Tibial nerve (tissue), 4 donors: ENCODE measurements around the gene OPN5. TPM values are rescaled to one million over a fixed set of nuclear protein-coding genes. Genes with fewer than 3 reads are reported as not detected.

Experiments
- DNase-seq, 2 donors: peaks; one replicate each; pipeline ENCODE4 v3.0.0-alpha.2; 2019; ENCODE audit warnings: low spot score in 2 of 2
- H3K27ac ChIP-seq, 4 donors: fragments of 200-600 bp; sonication (generic) in 3 of 4; one replicate each; pipeline ENCODE4 v1.5.1; 2017 to 2019; ENCODE audit warnings: mild to moderate bottlenecking in 1 of 4
- H3K27me3 ChIP-seq, 2 donors: fragments of 200-600 bp; sonication (generic) in 1 of 2; one replicate each; pipeline versions ENCODE4 v1.5.1 to v1.6.0; 2017 to 2019
- H3K36me3 ChIP-seq, 3 donors: fragments of 200-600 bp; sonication (generic); one replicate each; pipeline ENCODE4 v1.5.1; 2018 to 2019
- H3K4me1 ChIP-seq, 4 donors: fragments of 200-600 bp; sonication (generic) in 3 of 4; one replicate each; pipeline ENCODE4 v1.5.1; 2017 to 2019
- H3K4me3 ChIP-seq, 4 donors: fragments of 200-600 bp; sonication (generic) in 3 of 4; one replicate each; pipeline ENCODE4 v1.5.1; 2017 to 2019; ENCODE audit warnings: mild to moderate bottlenecking in 1 of 4, moderate library complexity in 1 of 4
- H3K9me3 ChIP-seq, 4 donors: fragments of 200-600 bp; sonication (generic) in 3 of 4; one replicate each; pipeline ENCODE4 v1.5.1; 2017 to 2019
- EP300 ChIP-seq, 2 donors: sonication (generic); formaldehyde crosslinking; IDR thresholded peaks; one replicate each; pipeline ENCODE4 v1.6.1; 2017; ENCODE audit warnings: antibody characterized with exemption in 2 of 2, mild to moderate bottlenecking in 1 of 2
- POLR2A ChIP-seq, 2 donors: fragments of 450-650 bp; IDR thresholded peaks; one replicate each; pipeline ENCODE4 v1.6.1; 2017; ENCODE audit warnings: antibody characterized with exemption in 2 of 2, mild to moderate bottlenecking in 2 of 2, moderate library complexity in 2 of 2
- WGBS, 2 donors: methylation state at CpG; one replicate each; pipeline ENCODE4 v1.1.5; 2018; 5-methylcytosine and 5-hydroxymethylcytosine counted together
- total RNA-seq, 4 donors: library from RNA; depleted of rRNA; stranded (reverse); fragments of >200 nt; gene quantifications; one replicate each; pipeline ENCODE4 v1.1.0, GENCODE V29; 2016
- TF ChIP-seq, protein P1 (sequence below), 5 experiments: fragments of 200-600 bp in 3 of 5; fragments of 450-650 bp in 2 of 5; sonication (generic) in 3 of 5; IDR thresholded peaks; one replicate each; pipeline ENCODE4 v1.5.1; 2016 to 2019; ENCODE audit warnings: antibody characterized with exemption in 5 of 5, mild to moderate bottlenecking in 3 of 5, moderate library complexity in 2 of 5

The OPN5 gene
- total RNA-seq, 4 donors from 2014 or later, result not detected

DNA sequence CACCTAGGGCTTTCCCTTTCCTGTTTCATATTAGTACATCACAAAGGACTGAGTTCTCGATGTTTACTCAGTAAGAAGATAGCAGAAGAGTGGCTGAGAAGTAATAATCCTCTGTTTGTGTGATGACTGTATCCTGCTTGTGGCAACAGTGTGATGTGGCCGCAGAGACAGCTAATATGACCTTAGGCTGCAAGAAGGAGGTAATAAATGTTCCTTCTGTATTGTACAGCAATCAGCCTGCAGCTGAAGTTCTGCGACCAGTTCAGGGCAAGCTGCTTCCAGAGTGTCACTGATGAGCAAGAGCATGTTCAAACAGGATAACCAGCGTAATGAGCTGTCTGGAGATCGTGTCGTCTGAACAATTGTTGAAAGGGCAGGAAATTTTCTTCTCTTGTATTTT, 70.9 kb downstream of the OPN5 start:
- H3K4me1 ChIP-seq, result no peaks in the 10 kb centered on the region
- no peak for DNase-seq
- no peaks in the 10 kb centered on the region for H3K36me3 ChIP-seq
- H3K27me3 ChIP-seq, result no peaks in the 10 kb centered on the region
- H3K4me3 ChIP-seq, result no peak overlapping the region
- 62 to 83% methylated on average over 6 of the region's 6 CpGs for WGBS, 2 donors
- H3K9me3 ChIP-seq, result no peaks in the 10 kb centered on the region
- TF ChIP-seq POLR2A (IDR thresholded peaks at IDR 0.05), result no peak
- TF ChIP-seq, protein P1, sequence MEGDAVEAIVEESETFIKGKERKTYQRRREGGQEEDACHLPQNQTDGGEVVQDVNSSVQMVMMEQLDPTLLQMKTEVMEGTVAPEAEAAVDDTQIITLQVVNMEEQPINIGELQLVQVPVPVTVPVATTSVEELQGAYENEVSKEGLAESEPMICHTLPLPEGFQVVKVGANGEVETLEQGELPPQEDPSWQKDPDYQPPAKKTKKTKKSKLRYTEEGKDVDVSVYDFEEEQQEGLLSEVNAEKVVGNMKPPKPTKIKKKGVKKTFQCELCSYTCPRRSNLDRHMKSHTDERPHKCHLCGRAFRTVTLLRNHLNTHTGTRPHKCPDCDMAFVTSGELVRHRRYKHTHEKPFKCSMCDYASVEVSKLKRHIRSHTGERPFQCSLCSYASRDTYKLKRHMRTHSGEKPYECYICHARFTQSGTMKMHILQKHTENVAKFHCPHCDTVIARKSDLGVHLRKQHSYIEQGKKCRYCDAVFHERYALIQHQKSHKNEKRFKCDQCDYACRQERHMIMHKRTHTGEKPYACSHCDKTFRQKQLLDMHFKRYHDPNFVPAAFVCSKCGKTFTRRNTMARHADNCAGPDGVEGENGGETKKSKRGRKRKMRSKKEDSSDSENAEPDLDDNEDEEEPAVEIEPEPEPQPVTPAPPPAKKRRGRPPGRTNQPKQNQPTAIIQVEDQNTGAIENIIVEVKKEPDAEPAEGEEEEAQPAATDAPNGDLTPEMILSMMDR (IDR thresholded peaks at IDR 0.05), result no peak
- no peak for TF ChIP-seq EP300 (IDR thresholded peaks at IDR 0.05)
- H3K27ac ChIP-seq, result no peak overlapping the region

DNA sequence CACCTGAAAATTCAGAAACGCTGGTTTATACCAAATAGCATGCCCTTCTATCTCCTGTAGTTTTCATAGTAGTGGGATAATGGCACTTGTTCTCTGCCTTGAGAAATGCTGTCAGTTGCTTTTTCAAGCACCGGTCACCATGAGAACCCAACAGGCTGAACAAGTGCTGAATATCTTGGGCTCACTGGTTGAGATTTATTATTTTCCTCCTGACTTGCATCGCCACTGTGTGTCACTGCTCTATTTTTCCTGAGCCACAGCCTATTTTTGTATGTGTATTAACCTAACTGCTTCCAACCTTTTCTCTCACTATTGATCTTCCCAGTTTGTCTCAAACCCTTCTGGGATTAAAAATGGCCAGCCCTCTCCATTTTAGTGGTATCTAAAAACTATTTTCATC, 71.9 kb downstream of the OPN5 start:
- Histone ChIP-seq H3K27me3 (no peaks in the 10 kb centered on the region), H3K9me3 (no peaks in the 10 kb centered on the region), H3K36me3 (no peaks in the 10 kb centered on the region), H3K27ac (no peak overlapping the region), H3K4me1 (no peaks in the 10 kb centered on the region), H3K4me3 (no peak overlapping the region)
- no peak for DNase-seq
- 73 to 76% methylated on average over 3 of the region's 3 CpGs for WGBS, 2 donors
- no peak for TF ChIP-seq POLR2A (IDR thresholded peaks at IDR 0.05)
- TF ChIP-seq EP300 (IDR thresholded peaks at IDR 0.05), result no peak
- TF ChIP-seq, protein P1 (IDR thresholded peaks at IDR 0.05), result no peak

DNA sequence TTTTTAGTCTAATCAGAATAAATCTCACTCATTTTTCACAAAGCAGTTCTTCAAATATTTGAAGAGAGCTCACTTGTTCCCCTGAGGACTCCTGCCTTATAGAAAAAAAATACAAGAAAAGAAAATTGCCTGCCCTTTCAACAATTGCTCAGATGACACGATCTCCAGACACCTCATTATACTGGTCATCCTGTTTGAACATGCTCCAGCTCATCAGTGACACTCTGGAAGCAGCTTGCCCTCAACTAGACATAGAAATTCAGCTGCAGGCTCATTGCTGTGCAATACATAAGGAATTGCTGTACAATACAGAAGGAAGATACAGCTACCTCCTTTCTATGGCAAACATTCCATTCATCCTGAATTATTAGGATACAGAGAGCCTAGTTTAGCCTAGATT, 73.1 kb downstream of the OPN5 start:
- H3K9me3 ChIP-seq, result no peaks in the 10 kb centered on the region
- H3K27me3 ChIP-seq, result no peaks in the 10 kb centered on the region
- 66 to 74% methylated on average over 1 of the region's 1 CpG for WGBS, 2 donors
- DNase-seq, result no peak
- no peak overlapping the region for H3K4me3 ChIP-seq
- no peak overlapping the region for H3K27ac ChIP-seq
- H3K36me3 ChIP-seq, result no peaks in the 10 kb centered on the region
- TF ChIP-seq POLR2A (IDR thresholded peaks at IDR 0.05) (no peak), EP300 (IDR thresholded peaks at IDR 0.05) (no peak)
- TF ChIP-seq, protein P1 (IDR thresholded peaks at IDR 0.05), result no peak
- H3K4me1 ChIP-seq, result no peaks in the 10 kb centered on the region

DNA sequence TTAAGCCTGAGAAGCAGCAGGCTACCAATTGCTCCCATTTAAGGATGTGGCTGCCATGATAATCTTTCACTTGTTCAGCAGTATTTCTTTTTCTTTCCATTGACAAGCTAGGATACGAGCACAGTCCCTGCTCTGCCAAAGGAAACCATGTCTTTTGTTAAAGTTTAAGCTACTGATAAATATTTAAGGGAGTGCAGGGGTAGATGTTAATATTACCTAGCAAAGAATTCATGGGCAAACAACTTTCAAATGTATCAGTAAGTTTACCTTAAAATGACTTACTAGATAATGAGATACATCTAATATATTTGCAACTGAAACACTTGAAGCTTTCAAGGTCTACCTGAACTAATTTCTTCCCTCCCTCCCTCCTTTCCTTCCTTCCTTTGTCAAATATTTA, 77.3 kb downstream of the OPN5 start:
- no peak for TF ChIP-seq EP300 (IDR thresholded peaks at IDR 0.05)
- TF ChIP-seq POLR2A (IDR thresholded peaks at IDR 0.05), result no peak
- TF ChIP-seq, protein P1 (IDR thresholded peaks at IDR 0.05), result no peak
- Histone ChIP-seq H3K27ac (no peak overlapping the region), H3K9me3 (no peaks in the 10 kb centered on the region), H3K4me1 (no peaks in the 10 kb centered on the region), H3K36me3 (no peaks in the 10 kb centered on the region), H3K27me3 (no peaks in the 10 kb centered on the region), H3K4me3 (no peak overlapping the region)
- 57 to 61% methylated on average over 1 of the region's 1 CpG for WGBS, 2 donors
- DNase-seq, result no peak

DNA sequence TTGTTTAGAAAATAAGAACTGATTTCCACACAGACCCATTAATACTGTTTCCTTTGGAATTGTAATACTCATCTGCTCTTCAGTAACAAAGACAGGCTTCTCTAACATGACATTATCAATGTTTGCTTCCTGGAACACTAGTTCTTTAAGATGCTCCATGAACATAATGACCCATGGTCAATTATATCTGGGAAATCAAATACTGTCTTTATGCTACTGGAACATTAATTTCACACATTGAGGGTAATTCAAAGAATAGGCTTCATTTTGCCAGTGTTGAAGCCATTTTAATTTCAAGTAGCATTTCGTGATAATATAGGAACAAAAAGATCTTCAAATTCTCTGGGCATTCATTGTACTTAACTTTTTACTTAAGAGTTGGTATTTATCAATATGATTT, 80.9 kb downstream of the OPN5 start:
- Histone ChIP-seq H3K4me3 (no peak overlapping the region), H3K9me3 (no peaks in the 10 kb centered on the region), H3K4me1 (no peaks in the 10 kb centered on the region), H3K36me3 (no peaks in the 10 kb centered on the region), H3K27me3 (no peaks in the 10 kb centered on the region), H3K27ac (no peak overlapping the region)
- DNase-seq, result no peak
- TF ChIP-seq POLR2A (IDR thresholded peaks at IDR 0.05) (no peak), EP300 (IDR thresholded peaks at IDR 0.05) (no peak)
- TF ChIP-seq, protein P1 (IDR thresholded peaks at IDR 0.05), result no peak
- 34 to 55% methylated on average over 1 of the region's 1 CpG for WGBS, 2 donors
